HT-29 (cell line): ENCODE measurements around the gene ADARB2. TPM values are rescaled to one million over a fixed set of nuclear protein-coding genes. Genes with fewer than 3 reads are reported as not detected.

Experiments
- DNase-seq: peaks from one replicate; pipeline ENCODE4 v3.0.0-alpha.2; 2015; ENCODE audit warnings: low spot score
- total RNA-seq: library from RNA; depleted of rRNA; stranded (reverse); fragments of >200 nt; shearing (Covaris generic); gene quantifications from 2 replicates; pipeline ENCODE4 v1.2.3, GENCODE V29; 2014

Gene ADARB2
- total RNA-seq, 1 experiment from 2014 or later, result not detected

DNA sequence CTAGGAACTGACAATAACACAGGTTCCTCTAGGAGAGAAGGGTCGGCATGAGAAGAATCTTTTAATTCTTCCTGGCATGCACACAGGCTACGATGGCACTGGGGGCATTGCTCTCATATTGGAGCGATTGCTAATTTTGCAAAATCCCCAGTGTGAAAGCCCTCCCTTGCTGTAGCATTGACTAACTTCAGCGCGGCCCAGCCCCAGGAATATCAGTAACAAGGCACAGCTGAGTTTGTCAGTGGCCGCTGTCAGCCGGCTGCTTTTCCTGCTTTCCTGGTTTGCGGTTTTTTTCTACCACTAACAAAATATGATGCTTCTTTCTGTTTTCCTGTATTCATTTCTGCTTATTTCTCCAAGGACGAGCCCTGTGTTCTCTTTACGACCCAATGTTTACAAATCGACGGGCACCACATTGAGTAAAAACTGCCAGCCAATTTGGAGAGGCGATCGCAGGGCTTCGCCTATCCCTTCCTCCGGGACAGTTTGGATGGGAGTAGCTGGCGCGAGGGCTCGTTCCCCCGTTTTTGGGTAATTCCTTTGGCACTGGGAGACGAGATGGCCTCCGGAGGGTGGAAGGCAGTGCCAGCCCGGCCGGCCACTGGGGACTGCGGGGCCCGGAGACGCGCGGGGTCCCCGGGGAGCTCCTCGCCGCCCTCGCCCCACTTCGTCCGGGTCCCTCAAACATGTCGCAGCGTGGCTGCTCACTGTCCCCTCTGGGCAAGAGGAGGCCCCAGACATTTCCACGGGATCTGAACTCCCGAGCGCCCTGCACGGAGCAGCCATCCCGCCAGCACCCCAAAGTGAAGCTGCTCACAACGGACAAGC lies 967 bp downstream of the ADARB2 start:
- DNase-seq, result no peak

- no peak for DNase-seq
Observed at GRCh38 chr10:1735562-1735961, 1.8 kb downstream of the ADARB2 start.

DNA sequence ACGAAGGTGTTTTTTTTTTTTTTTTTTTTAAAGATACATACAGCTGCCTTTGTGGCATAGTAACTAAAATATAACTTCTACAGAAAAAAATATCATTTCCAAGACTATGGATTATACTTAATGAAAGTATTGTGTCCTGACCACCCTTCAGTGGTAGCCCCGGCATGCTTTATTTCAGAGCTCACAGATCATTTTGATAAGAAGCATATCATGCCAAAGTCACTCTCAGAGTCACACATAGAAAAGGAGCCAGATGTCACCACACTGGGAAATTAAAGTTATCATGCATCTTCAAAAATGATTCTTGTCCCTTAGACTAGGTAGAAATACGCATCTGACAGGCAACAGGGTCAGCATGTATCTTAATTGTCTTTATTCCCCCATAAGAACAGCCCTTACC lies 3.0 kb downstream of the ADARB2 start:
- DNase-seq, result no peak

DNA sequence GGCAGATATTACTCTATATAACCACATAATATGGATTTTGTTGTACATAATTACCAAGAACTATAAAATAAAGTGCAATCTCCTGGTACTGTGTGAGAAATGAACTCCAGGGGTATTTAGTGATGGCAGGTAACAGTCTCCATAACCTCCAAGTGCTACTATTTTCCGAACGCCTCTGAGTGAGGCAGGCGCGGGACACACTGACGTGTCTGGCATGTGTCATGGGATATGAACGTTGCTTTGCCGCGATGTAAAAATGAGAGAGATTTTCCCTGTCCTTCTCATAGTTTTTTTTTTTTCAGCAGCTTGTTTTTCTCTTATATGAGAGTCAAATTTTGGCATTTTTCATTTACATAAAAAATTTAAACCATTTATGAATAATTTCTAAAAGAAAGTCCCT lies 3.6 kb downstream of the ADARB2 start:
- no peak for DNase-seq

DNA sequence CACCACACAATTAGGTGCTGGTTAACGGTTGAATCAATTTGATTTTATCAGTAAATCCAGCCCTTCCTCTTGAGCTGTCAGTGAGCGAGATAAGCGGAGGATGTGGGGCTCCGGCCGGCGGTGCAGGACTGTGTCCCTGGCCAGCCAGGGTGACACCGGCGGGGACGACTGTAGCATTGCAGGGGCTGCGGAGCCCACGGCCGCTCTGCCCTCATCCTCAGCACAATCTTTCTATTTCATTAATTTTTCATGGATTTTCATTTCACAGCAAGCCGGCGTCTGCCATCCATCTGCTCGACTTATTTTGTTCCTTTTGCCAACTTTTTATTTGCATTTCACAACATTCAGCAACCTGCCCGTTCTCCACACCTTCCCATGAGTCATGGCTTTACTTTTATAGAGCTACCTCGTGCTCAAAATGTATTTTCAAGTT lies 4.7 kb downstream of the ADARB2 start:
- no peak for DNase-seq

DNA sequence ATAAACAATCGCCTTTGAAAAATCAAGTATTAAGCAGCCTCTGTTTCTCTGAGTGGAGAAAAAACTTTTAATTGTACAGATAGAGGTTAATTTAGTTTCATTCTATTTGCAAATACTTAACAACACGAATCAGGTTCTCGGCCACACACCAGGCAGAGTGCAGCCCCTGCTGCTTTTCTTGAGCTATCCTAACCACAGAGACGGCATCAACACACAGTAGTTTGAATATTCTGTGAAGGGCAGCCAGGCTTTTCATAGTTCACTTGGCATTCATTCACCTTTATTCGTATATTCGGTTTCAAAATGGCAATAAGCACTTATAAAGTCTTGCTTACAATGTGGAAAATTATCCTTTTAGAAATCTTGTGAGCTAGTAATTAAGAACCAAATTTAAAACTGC lies 5.7 kb downstream of the ADARB2 start:
- no peak for DNase-seq

GRCh38 chr10:1729751-1730150 lies 7.6 kb downstream of the ADARB2 start:
- DNase-seq, result no peak

DNA sequence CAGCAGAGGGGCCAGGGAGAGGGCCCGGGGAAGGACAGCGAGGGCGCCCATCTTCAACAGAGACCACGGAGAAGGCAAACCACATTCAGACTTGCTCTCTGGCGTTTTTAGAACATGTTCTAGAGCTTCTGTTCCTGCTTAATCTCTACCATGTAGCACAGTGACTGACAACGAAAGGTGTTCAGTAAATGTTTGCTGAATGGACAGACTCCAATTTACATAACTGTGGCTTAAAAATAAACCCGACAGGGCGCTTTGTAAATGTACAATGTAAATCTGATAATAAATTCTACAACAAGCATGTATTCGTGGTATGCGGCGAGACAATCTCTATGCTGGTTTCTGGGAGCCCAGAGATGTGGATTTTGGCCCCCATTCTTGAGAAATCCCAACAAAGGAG lies 10.5 kb downstream of the ADARB2 start:
- DNase-seq, result no peak

DNA sequence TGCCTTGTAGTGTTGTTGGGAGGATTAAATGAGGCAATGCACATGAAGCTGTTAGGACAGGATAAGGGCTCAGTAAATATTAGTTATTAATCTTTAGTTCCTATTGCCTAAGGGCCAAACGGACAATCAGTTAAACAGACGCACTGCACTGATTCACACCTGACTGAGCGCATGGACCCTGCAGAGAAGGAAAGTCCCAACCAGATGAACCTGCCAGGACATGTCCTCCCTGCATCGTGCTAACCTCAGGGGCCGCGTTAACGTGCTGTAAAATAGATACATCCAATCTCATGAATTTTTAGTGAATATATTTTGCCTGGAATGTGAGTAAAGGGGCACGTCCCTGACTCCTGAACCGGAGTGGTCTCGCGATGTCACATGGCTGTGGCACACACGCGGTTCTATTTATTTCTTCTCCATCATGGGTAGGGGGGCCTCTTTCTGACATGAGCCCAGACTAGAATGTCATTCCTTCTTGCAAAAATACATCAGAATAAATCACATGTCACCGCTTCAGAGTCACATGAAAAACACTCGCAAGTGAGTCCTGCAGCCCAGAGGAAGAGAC lies 12.3 kb downstream of the ADARB2 start:
- DNase-seq, result no peak

- DNase-seq, result no peak
Observed at GRCh38 chr10:1716839-1717238, 20.5 kb downstream of the ADARB2 start.

DNA sequence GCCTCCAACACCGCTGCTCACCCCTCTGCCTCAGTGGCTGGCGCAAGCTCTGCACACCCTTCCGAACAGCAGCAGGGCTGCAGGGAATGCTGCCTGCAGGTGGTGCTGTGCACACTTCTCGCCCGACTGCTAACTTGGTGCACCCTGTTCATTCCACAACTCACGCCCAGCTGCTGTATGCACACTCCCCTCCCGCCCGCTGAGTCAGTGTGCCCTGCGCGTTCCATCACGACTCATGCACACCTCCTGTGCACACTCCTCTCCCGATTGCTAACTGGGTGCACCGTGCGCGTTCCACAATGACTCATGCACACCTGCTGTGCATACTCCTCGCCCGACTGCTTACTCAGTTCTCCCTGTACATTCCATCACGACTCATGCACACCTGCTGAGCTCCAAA lies 21.5 kb downstream of the ADARB2 start:
- peak; percentile 43 for DNase-seq

- DNase-seq, result no peak
Observed at GRCh38 chr10:1712944-1713671, 24.2 kb downstream of the ADARB2 start.

DNA sequence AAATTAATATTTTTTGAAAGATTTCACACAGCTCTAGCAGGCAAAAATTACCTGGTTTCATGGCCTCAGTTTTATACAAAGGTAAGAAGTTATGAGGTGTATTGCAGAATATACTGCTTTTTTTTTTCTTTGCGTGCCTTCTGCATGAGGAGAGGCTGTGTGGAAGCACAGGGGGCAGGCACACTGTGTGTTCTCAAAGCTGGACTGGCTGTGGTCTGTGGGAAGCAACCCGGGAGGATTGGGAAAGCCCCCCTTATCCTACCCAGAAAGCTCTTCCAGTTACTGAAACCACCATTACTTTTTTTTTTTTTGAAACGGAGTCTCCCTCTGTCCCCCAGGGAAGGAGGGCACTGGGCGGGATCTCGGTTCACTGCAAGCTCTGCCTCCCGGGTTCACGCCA lies 25.0 kb downstream of the ADARB2 start:
- no peak for DNase-seq

- DNase-seq, result no peak
Observed at GRCh38 chr10:1709161-1709560, 28.2 kb downstream of the ADARB2 start.

DNA sequence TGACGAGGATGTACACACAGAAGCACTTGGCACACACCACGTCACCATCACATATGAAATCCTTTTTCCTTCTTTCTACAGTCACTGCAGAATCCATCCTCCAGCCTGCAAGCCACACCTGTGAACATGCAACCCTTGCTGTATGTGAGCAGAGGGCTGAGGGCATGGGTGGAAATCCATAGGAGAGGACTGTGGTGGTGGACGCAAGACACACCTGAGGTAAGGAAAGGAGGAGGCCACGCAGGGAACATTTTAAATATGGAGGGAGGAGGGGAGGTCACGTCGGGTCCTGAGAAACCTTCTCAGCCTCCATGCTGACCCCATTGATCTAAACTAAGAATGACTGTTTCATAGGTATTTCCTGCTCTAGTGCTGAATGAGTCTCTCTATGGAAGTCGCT lies 28.6 kb downstream of the ADARB2 start:
- DNase-seq, result no peak

GRCh38 chr10:1706711-1707110 lies 30.6 kb downstream of the ADARB2 start:
- DNase-seq, result no peak

- DNase-seq, result no peak
Observed at GRCh38 chr10:1706256-1706655, 31.1 kb downstream of the ADARB2 start.

DNA sequence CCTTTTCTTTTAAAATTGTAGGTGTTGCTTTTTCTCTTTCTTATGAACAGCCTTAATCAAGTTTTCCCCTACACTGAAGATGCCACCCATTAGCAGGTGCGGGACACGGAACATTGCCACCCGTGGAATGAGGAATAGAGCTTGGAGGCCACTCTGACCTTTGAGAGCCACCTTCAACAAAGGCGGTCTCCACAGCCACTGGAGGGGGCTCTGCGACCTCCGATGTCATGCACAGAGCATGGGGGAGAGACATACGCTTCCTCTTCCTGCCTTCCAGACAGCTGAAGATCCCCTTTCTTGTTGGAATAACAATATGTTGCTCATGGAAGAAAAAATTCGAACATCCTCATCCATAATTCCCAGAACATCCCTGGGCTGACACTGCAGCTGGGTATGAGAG lies 39.1 kb downstream of the ADARB2 start:
- no peak for DNase-seq

- no peak for DNase-seq
Observed at GRCh38 chr10:1696106-1696505, 41.2 kb downstream of the ADARB2 start.

DNA sequence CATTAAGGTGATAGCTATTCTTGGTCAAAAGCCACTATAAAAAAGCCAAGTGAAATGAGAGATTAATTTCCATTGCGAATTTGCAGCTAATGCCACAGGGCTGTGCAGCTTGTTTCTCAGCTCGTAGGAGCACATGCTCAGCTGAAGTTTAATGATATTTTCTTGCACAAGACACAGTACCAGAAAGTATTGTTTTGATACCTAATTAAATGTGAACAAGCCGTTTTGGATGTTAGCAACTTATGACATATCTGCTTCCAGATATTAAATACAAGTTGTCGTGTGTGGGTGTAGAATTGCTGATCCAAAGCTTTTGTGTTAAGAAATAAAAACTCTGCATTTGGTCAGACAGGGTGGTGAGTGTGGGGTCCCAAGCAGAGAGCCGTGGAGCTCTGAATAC lies 47.2 kb downstream of the ADARB2 start:
- no peak for DNase-seq

- no peak for DNase-seq
Observed at GRCh38 chr10:1688531-1688930, 48.8 kb downstream of the ADARB2 start.

GRCh38 chr10:1687623-1688150 lies 49.6 kb downstream of the ADARB2 start:
- no peak for DNase-seq

DNA sequence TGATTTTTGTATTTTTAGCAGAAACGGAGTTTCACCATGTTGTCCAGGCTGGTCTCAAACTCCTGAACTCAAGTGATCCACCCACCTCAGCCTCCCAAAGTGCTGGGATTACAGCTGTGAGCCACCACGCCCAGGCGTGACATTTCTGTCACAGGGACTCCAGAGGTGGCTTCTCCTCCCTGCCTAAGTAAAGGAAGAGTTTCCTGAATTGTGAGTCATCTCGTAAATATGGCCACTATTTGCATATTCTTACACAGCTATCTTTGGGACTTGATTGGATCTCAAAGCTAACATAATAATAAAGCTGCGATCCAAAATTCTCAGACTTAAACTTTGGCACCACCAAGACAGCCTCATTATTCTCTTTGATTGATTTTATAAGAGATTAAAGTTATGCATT lies 50.1 kb downstream of the ADARB2 start:
- DNase-seq, result no peak
